Activated CD8-positive, alpha-beta memory T cell treated with anti-CD3 and anti-CD28 coated beads for 1 hour (primary cell): ENCODE measurements around the gene S1PR1.
"Not testable (repeated sequence)": the region's sequence is repeated elsewhere in the genome, so short reads cannot be mapped to it uniquely, and the experiment has no call there.

Experiments
- DNase-seq, 2 donors: peaks; one replicate each; pipeline ENCODE4 v3.0.0-alpha.2; 2020; ENCODE audit warnings: low read depth in 1 of 2; ENCODE audit errors: extremely low read depth in 1 of 2

Gene S1PR1

DNA sequence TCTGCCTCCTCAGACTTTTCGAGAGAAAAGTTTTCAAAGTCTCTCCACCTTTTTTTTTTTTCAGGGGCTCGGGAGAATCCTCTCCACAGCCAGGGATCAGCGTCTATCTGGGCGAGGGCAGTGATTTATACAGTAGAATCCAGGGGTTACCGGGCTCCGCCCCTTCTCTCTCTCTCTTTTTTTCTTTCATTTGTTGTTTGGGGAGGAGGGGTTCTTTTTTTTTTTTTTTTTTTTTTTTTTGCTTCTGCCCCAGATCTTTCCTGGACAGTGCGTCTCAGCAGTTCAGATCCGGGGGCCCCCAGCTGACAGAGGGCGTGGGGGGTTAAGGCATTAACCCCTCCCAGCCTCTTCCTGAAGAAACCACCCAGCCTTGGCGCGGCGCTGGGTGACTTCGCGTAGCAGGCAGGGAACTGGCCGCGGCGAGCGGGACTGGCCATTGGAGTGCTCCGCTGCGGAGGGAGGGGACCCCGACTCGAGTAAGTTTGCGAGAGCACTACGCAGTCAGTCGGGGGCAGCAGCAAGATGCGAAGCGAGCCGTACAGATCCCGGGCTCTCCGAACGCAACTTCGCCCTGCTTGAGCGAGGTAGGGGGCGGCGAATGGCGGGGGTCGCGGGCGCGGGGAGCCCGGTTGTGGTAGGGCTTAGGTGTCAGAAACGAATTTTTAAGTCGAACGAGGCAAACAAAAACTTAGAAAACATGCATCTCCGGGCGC is at the start of gene S1PR1:
TSS of gene S1PR1 (plus strand) at position 504 of the 713 bp plus-strand sequence. CDS start 1,966 bp downstream, outside the sequence.
- DNase-seq = peak; percentile 51 to 54

- no peak for DNase-seq
These were observed 49.5 kb upstream of the S1PR1 start for GRCh38 chr1:101187297-101187696.

DNA sequence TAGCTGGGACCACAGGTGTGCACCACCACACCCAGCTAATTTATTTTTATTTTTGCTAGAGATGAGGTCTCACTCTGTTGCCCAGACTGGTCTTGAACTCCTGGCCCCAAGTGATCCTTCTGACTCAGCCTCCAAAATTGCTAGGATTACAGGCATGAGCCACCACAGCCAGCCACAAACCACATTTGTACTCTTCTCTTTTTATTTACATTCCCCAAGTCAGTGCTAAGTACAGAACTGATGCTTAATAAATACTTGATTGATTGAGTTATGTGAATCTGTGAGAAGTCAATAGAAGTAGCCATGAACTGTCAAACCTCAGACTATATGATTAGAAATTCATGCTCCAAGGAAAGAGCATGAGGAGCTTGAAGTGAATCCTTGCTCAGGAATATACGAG is 48.5 kb upstream of the S1PR1 start:
- DNase-seq = no peak

GRCh38 chr1:101188968-101189367 is 47.9 kb upstream of the S1PR1 start:
- DNase-seq = not testable (repeated sequence)

- DNase-seq = no peak
These were observed 46.4 kb upstream of the S1PR1 start for GRCh38 chr1:101190441-101190840.

DNA sequence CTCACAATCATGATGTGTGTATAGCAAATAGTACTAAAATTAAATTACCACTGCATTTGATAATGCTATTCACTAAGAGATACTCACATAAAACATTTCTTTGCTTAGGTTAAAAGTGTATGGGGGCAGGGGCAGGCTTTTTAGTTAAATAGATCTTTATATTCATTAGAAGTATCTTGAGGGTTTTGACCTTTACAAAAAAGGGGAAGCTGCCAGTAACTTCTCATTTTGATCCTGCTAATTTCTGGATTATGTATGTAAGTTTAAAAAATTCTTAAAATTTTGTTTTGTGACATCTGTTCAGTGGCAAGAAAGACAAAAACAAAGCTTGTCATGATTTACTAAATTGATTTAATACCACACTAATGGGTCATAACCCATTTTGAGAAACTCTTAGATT is 45.8 kb upstream of the S1PR1 start:
- DNase-seq = no peak

DNA sequence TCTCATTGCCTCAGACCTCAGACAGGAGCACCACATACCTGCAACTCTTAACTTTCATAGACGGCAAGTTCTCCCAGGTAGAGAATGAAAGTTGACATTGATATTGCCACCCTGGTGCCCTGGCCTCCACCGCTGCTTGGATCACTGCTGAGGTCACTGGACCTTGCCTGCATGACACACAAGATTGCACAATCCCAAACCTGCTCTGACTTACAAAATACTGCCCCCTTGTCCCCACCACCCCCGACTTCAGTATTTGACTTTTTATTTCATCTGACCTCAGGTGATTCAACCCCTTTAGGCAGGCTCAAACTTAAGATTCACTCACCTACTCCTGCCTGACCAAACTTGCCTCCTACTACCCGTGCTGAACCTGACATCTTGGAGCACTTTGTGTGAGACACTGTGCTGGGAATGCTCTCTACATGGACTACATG is 43.1 kb upstream of the S1PR1 start:
- DNase-seq = no peak

GRCh38 chr1:101194746-101195145 is 42.1 kb upstream of the S1PR1 start:
- DNase-seq = no peak

GRCh38 chr1:101196668-101197067 is 40.2 kb upstream of the S1PR1 start:
- DNase-seq = no peak

- no peak for DNase-seq
These were observed 37.8 kb upstream of the S1PR1 start for GRCh38 chr1:101198842-101199636.

DNA sequence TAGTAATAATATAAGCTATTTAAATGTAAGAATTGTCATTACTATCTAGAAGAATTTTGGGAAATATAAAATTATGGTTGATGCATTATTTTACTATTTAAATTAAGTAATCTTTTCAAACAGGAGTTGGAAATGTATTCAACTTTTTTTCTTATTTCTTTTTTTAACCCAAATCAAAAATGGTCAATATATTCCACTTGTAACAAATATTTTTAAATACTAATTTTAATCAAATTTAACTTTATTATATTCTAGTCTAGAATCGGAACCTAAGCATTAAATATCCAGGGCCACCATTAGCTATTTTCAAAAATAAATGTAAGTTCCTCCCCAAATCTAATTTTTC is 37.2 kb upstream of the S1PR1 start:
- no peak for DNase-seq

- DNase-seq = no peak
These were observed 36.3 kb upstream of the S1PR1 start for GRCh38 chr1:101200513-101200912.

- DNase-seq = no peak
These were observed 32.8 kb upstream of the S1PR1 start for GRCh38 chr1:101203820-101204540.

- no peak for DNase-seq
These were observed 31.4 kb upstream of the S1PR1 start for GRCh38 chr1:101205457-101205856.

- not testable (repeated sequence) for DNase-seq
These were observed 30.7 kb upstream of the S1PR1 start for GRCh38 chr1:101206139-101206538.

DNA sequence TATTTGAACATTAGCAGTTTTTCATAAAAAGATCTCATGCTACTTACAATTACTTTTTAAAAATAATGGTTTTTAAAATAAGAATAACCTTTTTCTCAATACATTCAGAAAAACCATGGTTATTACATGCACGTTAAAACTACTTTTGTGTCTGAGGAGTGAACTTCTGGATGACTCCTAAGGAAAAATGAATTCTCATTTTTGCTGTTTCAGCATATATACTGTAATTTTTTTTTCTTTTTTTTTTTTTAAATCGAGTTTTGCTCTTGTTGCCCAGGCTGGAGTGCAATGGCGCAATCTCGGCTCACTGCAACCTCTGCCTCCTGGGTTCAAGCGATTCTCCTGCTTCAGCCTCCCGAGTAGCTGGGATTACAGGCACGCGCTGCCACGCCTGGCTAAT is 29.5 kb upstream of the S1PR1 start:
- DNase-seq = not testable (repeated sequence)

DNA sequence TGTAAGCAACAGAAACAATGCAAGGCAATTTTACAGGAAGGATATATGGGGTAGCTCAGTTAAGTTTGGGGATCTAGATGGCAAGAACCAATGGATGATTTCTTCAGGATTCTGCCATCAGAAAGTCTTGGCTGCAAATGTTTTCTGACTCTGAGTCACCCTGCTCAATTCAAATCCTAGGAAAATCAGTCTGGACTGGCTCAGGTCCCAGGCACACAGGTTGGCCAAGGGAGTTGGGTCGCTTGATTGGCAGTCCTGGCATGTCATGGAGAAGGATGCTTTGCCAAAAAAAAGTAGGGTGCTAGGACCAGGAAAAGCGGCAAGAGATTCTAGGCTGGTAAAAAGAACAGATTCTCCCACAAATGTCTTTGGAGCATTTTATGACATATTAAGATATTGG is 28.9 kb upstream of the S1PR1 start:
- DNase-seq = no peak

DNA sequence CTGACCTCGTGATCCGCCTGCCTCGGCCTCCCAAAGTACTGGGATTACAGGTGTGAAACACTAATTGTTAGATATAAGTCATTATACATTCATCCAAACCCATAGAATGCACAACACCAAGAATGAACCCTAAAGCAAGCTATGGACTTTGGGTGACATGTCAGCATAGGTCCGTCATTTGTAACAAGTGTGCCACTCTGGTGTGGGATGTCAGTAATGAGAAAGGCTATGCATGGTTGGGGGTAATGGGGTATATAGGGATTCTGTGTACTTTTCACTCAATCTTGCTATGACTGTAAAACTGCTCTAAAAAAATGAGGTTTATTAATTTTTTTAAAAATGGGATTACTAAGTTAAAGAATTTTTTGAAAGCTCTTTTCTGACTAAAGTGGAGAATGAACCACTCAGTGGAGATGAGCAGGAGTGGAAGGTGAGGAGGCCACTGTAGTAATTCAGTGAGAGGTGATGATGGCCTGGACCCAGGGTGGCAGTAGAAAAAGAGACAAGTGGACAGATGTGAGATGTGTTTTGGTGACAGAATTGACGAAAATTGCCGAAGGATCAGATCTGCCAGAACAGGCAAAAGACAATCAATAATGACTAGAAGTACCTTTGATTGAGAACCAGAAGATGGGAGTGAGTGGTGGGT is 21.3 kb upstream of the S1PR1 start:
- DNase-seq = no peak

- no peak for DNase-seq
These were observed 20.2 kb upstream of the S1PR1 start for GRCh38 chr1:101216623-101217022.

GRCh38 chr1:101217148-101217547 is 19.7 kb upstream of the S1PR1 start:
- DNase-seq = no peak

DNA sequence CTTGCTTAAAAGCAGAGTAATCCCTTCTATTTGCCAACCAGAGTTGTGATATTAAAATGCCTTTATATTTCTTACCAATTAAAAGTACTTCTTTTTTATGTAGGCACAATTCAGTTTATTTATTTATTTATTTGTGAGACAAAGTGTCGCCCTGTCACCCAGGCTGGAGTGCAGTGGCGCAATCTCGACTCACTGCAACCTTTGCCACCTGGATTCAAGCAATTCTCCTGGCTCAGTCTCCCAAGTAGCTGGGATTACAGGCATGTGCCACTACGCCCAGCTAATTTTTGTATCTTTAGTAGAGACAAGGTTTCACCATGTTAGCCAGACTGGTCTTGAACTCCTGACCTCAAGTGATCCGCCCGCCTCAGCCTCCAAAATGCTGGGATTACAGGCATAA is 17.9 kb upstream of the S1PR1 start:
- DNase-seq = not testable (repeated sequence)
